Measurements from ENCODE around the gene OTULIN. TPM values are rescaled to one million over a fixed set of nuclear protein-coding genes. Genes with fewer than 3 reads are reported as not detected.

Gene OTULIN
- total and polyA plus RNA-seq, 2 of the 8 experiments (the other 6 are each of a cell fraction or from before 2014, with no cell fraction given): 5.2 to 34.8 TPM

DNA sequence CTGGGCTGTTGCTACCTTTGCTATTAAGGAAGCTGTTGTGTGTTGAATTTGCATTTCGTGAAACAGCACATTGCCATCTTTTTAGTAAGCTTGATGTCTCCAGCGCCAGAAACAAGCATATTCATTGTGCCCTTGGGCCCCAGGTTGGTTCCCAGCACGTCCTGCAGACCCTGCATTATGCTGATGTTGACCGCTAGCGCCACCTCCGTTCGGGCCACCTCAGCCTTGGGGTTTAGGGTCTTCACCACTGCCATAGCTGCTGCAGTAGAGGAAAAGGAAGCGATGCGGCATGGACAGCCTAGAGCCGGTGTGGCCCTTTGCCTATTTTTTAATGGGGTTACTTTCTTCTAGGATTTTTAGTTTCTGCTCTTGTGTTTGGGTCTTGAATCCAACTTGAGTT is 23.8 kb upstream of the OTULIN start (continued):
- TF ChIP-seq, protein P1, sequence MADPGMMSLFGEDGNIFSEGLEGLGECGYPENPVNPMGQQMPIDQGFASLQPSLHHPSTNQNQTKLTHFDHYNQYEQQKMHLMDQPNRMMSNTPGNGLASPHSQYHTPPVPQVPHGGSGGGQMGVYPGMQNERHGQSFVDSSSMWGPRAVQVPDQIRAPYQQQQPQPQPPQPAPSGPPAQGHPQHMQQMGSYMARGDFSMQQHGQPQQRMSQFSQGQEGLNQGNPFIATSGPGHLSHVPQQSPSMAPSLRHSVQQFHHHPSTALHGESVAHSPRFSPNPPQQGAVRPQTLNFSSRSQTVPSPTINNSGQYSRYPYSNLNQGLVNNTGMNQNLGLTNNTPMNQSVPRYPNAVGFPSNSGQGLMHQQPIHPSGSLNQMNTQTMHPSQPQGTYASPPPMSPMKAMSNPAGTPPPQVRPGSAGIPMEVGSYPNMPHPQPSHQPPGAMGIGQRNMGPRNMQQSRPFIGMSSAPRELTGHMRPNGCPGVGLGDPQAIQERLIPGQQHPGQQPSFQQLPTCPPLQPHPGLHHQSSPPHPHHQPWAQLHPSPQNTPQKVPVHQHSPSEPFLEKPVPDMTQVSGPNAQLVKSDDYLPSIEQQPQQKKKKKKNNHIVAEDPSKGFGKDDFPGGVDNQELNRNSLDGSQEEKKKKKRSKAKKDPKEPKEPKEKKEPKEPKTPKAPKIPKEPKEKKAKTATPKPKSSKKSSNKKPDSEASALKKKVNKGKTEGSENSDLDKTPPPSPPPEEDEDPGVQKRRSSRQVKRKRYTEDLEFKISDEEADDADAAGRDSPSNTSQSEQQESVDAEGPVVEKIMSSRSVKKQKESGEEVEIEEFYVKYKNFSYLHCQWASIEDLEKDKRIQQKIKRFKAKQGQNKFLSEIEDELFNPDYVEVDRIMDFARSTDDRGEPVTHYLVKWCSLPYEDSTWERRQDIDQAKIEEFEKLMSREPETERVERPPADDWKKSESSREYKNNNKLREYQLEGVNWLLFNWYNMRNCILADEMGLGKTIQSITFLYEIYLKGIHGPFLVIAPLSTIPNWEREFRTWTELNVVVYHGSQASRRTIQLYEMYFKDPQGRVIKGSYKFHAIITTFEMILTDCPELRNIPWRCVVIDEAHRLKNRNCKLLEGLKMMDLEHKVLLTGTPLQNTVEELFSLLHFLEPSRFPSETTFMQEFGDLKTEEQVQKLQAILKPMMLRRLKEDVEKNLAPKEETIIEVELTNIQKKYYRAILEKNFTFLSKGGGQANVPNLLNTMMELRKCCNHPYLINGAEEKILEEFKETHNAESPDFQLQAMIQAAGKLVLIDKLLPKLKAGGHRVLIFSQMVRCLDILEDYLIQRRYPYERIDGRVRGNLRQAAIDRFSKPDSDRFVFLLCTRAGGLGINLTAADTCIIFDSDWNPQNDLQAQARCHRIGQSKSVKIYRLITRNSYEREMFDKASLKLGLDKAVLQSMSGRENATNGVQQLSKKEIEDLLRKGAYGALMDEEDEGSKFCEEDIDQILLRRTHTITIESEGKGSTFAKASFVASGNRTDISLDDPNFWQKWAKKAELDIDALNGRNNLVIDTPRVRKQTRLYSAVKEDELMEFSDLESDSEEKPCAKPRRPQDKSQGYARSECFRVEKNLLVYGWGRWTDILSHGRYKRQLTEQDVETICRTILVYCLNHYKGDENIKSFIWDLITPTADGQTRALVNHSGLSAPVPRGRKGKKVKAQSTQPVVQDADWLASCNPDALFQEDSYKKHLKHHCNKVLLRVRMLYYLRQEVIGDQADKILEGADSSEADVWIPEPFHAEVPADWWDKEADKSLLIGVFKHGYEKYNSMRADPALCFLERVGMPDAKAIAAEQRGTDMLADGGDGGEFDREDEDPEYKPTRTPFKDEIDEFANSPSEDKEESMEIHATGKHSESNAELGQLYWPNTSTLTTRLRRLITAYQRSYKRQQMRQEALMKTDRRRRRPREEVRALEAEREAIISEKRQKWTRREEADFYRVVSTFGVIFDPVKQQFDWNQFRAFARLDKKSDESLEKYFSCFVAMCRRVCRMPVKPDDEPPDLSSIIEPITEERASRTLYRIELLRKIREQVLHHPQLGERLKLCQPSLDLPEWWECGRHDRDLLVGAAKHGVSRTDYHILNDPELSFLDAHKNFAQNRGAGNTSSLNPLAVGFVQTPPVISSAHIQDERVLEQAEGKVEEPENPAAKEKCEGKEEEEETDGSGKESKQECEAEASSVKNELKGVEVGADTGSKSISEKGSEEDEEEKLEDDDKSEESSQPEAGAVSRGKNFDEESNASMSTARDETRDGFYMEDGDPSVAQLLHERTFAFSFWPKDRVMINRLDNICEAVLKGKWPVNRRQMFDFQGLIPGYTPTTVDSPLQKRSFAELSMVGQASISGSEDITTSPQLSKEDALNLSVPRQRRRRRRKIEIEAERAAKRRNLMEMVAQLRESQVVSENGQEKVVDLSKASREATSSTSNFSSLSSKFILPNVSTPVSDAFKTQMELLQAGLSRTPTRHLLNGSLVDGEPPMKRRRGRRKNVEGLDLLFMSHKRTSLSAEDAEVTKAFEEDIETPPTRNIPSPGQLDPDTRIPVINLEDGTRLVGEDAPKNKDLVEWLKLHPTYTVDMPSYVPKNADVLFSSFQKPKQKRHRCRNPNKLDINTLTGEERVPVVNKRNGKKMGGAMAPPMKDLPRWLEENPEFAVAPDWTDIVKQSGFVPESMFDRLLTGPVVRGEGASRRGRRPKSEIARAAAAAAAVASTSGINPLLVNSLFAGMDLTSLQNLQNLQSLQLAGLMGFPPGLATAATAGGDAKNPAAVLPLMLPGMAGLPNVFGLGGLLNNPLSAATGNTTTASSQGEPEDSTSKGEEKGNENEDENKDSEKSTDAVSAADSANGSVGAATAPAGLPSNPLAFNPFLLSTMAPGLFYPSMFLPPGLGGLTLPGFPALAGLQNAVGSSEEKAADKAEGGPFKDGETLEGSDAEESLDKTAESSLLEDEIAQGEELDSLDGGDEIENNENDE (IDR thresholded peaks at IDR 0.05; ENCODE audit: insufficient replicate concordance, low read length): no peak
